GM06990 (cell line): ENCODE measurements around the gene DDX46.
A peak's percentile ranks its signal among the peaks of the same experiment; 100 is the strongest.

Source experiments
- DNase-seq: peaks from one replicate; pipeline ENCODE4 v3.0.0-alpha.2; 2011; ENCODE audit not compliant: insufficient read length; ENCODE audit errors: extremely low read depth
- H3K27me3 ChIP-seq: replicated peaks from 2 replicates; pipeline ENCODE4 v1.6.0; 2011; ENCODE audit warnings: low read length; ENCODE audit not compliant: control insufficient read depth, insufficient read depth
- H3K36me3 ChIP-seq: 2 replicates; pipeline ENCODE4 v1.5.1; 2011; ENCODE audit warnings: low read length; ENCODE audit not compliant: control insufficient read depth, insufficient read depth
- H3K4me3 ChIP-seq: replicated peaks from 2 replicates; pipeline ENCODE4 v1.5.1; 2011; ENCODE audit warnings: low read depth, mild to moderate bottlenecking, control low read depth, low read length
- CTCF ChIP-seq: IDR thresholded peaks from 2 replicates; pipeline ENCODE4 v1.5.1; 2011; ENCODE audit warnings: low read length, control low read depth, mild to moderate bottlenecking, inconsistent platforms; ENCODE audit not compliant: insufficient read depth, poor library complexity, severe bottlenecking

DDX46 gene

DNA sequence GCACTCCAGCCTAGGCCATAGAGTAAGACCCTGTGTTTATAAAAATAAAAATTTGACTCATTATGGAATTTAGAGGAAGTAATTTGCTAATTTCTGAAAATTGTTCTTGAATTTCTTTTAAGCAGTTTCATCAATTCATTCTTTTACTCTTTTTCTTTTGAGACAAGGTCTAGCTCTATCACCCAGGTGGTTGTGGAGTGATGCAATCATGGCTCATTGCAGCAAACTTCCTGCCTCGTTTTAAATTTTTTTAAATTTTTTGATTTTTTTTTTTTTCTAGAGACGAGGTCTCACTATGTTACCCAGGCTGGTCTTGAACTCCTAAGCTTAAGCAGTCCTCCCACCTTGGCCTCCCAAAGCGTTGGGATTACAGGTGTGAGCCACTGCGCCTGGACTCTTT lies 23.3 kb upstream of the DDX46 start:
- H3K27me3 ChIP-seq, result no peaks in the 10 kb centered on the region
- no peak for DNase-seq
- H3K36me3 ChIP-seq, result no peaks in the 10 kb centered on the region

GRCh38 chr5:134736173-134736812 lies 22.3 kb upstream of the DDX46 start:
- Histone ChIP-seq H3K4me3 (no peak overlapping the region), H3K27me3 (no peaks in the 10 kb centered on the region), H3K36me3 (peaks cover 1% of the 10 kb centered on the region; the same call in 1 of the 2 replicates)
- DNase-seq, result no peak
- TF ChIP-seq CTCF, result no peak

More for the DNA sequence above, 23.3 kb upstream of the DDX46 start:
- TF ChIP-seq CTCF, result no peak
- no peak overlapping the region for H3K4me3 ChIP-seq

DNA sequence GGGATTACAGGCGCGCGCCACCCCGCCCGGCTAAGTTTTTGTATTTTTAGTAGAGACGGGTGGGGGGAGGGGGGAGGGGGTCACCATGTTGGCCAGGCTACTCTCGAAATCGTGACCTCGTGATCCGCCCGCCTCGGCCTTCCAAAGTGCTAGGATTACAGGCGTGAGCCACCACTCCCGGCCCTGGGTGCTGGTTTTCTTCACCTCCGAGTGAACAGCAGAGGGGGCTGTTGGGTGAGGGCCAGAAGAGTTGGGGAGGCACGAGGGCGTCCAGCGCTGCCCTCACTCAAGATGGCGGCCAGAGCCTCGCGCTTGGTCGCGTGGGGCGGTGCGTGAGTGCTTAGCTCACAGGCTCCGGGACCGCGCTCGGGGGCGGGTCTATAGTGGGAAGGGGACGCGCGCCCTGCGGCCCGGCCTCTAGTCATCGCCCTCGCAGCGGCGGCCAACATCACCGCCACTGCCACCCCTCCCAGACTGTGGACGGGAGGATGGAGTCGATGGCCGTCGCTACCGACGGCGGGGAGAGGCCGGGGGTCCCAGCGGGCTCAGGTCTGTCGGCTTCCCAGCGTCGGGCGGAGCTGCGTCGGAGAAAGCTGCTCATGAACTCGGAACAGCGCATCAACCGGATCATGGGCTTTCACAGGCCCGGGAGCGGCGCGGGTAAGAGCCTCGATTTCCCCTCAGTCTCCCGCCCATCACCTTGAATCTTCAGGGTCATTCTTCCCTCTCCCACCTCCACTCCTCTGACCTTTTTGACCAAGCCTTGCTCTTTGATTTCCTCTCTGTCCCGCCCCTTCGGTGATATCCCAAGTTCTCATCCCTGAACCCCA lies 20.2 kb upstream of the DDX46 start, which contains the start of gene CAMLG:
Gene CAMLG (plus strand): TSS at position 416 of the 830 bp plus-strand sequence. CDS start 73 bp downstream, at position 489.
- peaks cover 1% of the 10 kb centered on the region for H3K36me3 ChIP-seq
- TF ChIP-seq CTCF, result peak; percentile 82
- peak within 1 kb of the TSS; percentile 99 for H3K4me3 ChIP-seq
- DNase-seq, result peak; percentile 97
- H3K27me3 ChIP-seq, result no peaks in the 10 kb centered on the region

DNA sequence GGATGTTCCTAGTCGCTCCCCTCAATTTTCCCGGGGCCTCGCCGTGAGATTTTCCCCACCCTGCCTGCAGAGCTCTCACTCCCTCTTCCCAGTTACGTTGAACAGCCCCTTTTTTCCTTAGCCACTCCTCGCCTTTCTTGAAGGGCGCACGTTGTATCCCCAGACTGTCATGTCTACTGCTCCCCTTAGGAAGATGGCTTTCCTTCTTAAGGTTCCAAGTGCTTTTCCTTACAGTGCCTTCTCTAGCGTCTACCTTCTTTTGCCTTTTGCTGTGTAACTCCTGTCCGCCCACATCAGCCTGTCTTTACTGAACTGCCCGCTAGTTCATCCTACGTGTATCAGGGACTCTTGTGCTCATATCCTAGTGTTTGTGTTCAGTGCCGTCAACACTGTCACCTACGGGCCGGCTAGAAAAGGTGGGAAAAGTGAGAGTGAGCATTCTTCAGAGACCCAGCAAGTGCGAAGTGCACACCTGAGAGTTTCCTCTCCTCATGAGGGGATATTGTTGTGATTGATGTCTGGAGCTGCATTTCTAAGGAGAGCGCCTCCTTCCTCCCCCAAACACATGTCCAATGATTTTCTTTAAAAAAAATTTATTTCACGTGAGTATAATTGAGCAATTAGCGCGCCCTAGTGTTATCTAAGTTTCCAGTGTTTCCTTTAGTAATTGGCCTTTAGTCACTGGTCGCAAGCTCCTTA lies 19.5 kb upstream of the DDX46 start:
- peaks cover 1% of the 10 kb centered on the region for H3K36me3 ChIP-seq
- peak; percentile 20 for DNase-seq
- H3K27me3 ChIP-seq, result no peaks in the 10 kb centered on the region
- no peak for TF ChIP-seq CTCF
- H3K4me3 ChIP-seq, result peak overlapping the region; percentile 99

DNA sequence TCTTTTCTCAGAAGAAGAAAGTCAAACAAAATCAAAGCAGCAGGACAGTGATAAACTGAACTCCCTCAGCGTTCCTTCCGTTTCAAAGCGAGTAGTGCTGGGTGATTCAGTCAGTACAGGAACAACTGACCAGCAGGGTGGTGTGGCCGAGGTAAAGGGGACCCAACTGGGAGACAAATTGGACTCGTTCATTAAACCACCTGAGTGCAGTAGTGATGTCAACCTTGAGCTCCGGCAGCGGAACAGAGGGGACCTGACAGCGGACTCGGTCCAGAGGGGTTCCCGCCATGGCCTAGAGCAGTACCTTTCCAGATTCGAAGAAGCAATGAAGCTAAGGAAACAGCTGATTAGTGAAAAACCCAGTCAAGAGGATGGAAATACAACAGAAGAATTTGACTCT lies 17.5 kb upstream of the DDX46 start:
- Histone ChIP-seq H3K27me3 (no peaks in the 10 kb centered on the region), H3K36me3 (peaks cover 1% of the 10 kb centered on the region), H3K4me3 (no peak overlapping the region)
- no peak for TF ChIP-seq CTCF
- DNase-seq, result no peak
